ENCODE measurements around the gene CALY.

Gene CALY

DNA sequence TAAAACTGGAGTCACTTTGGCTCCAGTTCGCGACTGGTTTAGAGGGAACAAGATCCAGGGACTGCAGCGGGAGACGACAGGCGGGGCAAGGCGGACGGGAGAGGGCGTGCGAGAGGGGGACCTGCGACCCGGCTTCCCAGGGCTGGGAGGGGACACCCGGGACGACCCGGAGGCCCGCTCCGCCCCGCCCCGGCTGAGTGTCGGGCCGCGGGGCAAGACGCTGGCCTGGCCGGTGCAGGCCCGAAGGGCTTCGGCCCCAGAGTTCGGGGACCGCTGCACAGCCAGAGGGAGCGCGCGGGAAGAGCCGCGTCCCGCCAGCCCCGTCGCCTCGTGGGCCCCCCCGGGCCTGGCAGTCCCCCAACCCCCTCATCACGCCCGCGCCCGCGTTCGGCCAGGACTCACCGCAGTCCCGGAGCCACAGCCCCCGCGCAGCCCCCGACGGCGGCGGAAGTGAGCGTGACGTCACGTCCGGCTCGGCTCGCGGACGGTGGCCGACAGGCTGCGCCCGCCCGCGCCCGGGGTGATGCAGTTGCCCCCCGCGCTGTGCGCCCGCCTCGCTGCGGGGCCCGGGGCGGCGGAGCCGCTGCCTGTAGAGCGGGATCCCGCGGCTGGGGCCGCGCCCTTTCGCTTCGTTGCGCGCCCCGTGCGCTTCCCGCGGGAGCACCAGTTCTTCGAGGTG, 28.1 kb downstream of the CALY start, which contains the start of the genes TUBGCP2 and ZNF511:
TSS of gene TUBGCP2 (minus strand) at position 452 of the 679 bp plus-strand sequence. CDS start 5,931 bp downstream, outside the sequence.
TSS of gene ZNF511 (plus strand) at position 494 of the 679 bp plus-strand sequence. CDS start at position 524, 30 bp downstream.
- TF ChIP-seq GATA2 (IDR thresholded peaks at IDR 0.05; ENCODE audit: low read depth, low read length) (no peak), GATA3 (IDR thresholded peaks at IDR 0.05; ENCODE audit: low read depth, low read length) (no peak)

DNA sequence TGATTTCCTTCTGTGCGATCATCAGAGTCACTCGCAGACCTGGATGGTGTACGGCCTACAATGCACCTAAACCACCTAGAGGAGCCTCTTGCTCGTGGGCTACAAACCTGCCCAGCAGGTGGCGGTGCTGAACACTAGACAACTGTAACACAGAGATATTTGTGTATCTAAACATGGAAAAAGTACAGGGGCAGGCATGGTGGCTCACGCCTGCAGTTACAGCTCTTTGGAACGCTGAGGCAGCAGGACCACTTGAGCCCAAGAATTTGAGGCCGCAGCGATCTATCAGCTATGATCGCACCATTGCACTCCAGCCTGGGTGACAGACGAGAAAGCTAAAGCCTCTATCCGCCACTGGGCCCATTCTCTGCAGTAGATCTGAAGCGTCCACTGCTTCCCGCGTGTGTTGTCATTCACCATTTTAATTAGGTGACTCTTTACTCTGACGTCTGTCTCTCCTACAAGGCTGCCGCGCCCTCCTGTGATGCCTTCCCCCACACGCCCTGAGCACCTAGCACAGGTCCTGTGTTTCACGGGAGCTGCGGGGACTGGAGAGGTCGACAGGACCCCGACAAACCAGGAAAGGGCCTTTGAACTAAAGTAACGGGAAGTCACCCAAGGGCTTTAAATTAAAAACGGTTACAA, 28.8 kb downstream of the CALY start:
- TF ChIP-seq GATA2 (IDR thresholded peaks at IDR 0.05; ENCODE audit: low read depth, low read length) (no peak), GATA3 (IDR thresholded peaks at IDR 0.05; ENCODE audit: low read depth, low read length) (no peak)

DNA sequence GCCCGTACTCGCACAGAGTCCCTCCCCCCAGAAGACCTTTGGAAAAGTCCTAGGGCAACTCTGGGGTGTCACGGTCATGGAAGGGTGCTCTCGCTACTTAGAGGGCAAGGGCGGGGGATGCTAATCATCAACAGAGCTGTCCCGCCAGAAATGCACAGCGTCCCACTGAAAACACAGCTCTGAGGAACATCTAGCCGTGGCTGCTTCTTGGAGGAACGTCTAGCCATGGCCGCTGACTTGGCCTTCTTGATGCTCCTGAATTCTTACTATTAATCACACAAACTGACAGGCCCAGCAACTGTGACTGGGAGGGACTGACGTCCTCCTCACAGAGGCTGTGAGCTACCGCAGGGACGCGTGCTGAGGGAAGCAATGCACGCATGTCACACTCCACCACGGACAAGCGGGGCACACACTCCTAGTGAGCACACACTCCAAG, 29.7 kb downstream of the CALY start:
- TF ChIP-seq GATA2 (IDR thresholded peaks at IDR 0.05; ENCODE audit: low read depth, low read length), result no peak
- no peak for TF ChIP-seq GATA3 (IDR thresholded peaks at IDR 0.05; ENCODE audit: low read depth, low read length)

DNA sequence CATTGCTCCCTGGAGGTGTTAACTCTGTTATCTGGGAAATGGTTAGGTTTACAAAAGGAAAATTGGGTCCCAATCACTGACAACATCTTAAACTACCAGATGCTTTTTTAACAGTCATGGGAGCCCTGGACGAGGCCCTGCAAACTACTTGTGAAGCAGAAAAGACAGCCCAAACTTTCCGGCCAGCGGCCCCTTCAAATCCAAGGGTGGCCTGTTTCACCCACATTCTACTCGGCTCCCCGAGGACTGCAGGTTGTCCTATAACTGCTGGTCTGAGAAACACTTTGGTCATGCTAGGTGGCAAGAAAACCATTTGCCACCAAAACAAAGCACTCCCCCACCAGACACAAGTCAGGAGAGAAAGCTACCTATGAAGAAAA, 30.6 kb downstream of the CALY start:
- no peak for TF ChIP-seq GATA2 (IDR thresholded peaks at IDR 0.05; ENCODE audit: low read depth, low read length)
- no peak for TF ChIP-seq GATA3 (IDR thresholded peaks at IDR 0.05; ENCODE audit: low read depth, low read length)

DNA sequence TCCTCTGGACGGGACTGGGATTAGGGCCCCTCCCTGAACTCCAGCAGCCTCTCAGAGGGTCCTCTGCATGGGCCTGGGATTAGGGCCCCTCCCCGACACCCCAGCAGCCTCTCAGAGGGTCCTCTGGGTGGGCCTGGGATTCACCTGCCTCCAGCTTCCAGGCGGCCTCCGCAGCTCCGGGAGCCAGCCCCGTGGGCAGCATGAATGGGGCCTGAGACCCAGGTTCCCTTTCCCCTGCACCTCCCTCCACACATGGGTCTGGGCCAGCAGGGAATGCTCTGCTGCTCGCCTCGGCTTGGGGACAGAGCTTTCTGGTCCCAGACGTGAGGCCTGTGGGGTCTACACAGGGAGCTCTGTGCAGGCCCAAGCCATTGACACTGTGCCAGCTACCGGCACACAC, 33.5 kb downstream of the CALY start:
- TF ChIP-seq GATA2 (IDR thresholded peaks at IDR 0.05; ENCODE audit: low read depth, low read length) (no peak), GATA3 (IDR thresholded peaks at IDR 0.05; ENCODE audit: low read depth, low read length) (no peak)

DNA sequence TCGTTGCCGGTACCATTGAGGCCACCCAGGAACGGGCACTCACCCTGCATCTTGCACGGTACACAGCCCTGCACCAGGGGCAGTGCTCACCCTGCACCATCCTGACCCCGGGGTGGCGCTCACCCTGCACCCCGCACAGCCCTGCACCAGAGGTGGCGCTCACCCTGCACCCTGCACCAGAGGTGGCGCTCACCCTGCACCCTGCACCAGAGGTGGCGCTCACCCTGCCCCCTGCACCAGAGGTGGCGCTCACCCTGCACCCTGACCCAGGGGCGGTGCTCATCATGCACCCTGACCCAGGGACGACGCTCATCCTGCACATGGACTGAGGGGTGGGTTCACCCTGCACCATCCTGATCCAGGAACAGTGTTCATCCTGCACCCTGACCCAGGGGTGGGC, 34.5 kb downstream of the CALY start:
- no peak for TF ChIP-seq GATA3 (IDR thresholded peaks at IDR 0.05; ENCODE audit: low read depth, low read length)
- TF ChIP-seq GATA2 (IDR thresholded peaks at IDR 0.05; ENCODE audit: low read depth, low read length), result no peak

DNA sequence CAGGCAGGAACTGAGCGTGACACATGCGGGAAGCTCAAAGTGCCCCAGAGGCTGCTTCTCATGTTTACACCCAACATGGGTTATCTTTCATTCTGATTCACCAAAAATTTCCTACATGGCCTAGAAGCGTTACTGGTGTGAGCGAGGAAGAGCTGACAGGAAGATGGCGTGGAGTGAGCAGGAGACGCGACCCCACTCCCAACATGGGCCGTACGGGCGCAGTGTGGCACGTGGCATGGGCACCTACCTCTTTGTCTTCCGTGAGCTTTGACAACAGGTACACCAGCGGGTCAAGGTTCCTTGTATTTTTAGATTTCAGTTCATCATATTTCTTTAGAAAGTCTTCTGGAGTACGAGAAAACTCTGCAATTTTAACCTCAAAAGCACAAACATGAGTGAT, 37.0 kb downstream of the CALY start:
- TF ChIP-seq GATA2 (IDR thresholded peaks at IDR 0.05; ENCODE audit: low read depth, low read length), result no peak

DNA sequence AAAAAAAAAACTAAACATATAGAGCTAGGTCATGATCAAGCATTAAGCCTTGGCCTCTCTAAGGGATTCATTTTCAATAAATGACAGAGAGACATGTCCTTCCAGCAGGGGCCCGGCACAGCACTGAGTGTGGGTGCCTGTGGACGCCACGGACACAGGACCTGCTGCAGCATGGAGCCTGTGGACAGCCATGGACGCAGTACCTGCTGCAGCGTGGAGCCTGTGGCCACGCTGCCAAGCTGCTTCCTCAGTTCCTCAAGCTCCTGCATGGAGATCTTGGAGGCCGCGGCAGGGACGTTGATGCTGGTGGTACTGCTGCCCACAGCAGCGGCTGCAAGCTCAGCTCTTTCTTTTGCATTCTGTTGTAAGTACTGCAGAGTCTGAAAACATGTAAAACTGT, 37.5 kb downstream of the CALY start:
- TF ChIP-seq GATA3 (IDR thresholded peaks at IDR 0.05; ENCODE audit: low read depth, low read length) (no peak), GATA2 (IDR thresholded peaks at IDR 0.05; ENCODE audit: low read depth, low read length) (no peak)

DNA sequence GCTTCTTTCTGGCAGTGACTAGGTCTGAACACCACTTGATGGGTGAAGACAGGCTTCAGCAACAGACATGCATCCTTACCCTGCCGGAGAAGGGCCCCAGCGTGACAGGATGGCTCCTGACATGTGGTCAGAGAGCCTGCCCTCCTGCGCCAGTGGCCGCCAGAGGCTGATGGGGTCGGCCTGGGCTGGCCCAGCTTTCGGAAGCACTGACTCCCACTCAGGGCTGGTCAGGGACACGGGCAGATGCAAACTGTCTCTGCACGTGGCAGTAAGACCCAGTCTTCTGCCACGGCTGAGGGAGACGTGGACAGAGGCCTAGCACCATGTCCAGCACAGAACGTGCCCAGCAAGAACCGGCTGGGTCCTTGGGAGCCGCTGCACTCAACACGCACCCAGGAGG, 38.2 kb downstream of the CALY start:
- no peak for TF ChIP-seq GATA2 (IDR thresholded peaks at IDR 0.05; ENCODE audit: low read depth, low read length)
- TF ChIP-seq GATA3 (IDR thresholded peaks at IDR 0.05; ENCODE audit: low read depth, low read length), result no peak

DNA sequence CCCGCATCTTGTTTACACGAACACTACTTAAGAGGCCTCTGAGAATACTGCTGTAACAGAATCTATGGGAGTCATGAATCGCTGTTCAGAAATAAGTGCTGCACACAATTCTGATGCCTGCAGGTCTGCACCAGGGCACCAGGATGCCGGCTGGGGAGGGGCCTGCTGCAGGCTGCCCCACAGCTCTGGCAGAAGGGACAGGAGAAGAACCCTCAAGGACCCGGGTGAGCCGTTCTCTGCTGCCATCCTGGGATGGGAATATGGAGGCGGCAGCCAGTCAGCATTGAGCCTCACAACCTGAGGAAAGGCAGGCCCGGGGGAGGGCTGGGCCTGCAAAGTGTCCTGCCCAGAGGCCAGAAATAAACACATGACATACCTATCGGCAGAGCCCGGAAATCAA, 39.2 kb downstream of the CALY start:
- TF ChIP-seq GATA2 (IDR thresholded peaks at IDR 0.05; ENCODE audit: low read depth, low read length), result no peak
- TF ChIP-seq GATA3 (IDR thresholded peaks at IDR 0.05; ENCODE audit: low read depth, low read length), result no peak

DNA sequence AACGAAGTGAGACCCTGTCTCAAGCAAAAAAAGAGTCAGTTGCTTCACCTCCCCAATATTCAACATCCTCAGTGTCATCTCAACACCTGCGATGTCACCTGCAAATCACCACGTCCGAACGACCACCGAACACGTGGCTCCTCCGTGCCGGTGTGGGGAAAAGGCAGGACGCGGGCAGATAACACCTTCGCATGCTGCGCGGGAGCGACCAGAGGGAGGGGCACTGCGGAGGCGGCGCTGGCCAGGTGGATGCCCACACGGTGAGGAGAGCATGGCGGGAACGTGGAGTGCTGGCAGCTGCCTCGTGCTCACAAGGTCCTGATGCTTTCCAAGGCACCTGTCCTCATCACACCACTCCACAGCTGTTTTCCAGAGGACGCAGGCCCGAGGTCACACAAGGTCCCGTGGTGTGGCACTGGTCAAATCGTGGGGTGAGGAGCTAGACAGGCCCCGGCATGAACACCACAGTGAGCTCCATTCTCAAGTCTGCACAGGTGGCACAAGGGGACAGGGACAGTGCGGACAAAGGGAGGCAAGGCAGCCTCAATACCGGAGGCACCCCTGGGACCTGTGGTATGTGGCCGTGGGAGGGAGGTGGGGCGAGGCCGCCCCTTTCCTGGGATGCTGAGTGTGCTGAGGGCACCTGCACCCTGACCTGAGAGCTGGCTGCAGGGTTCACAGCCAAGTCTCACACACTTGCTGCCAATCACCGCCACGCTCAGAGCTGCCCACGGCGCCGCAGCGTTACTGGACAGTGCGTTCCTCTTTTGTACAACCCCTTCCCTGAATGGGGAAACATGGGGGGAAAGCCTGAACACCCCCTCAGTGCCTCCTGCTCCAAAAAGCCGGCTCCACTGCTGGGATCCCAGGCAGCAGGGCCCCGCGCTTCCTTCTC, 41.0 kb downstream of the CALY start:
- no peak for TF ChIP-seq GATA3 (IDR thresholded peaks at IDR 0.05; ENCODE audit: low read depth, low read length)
- TF ChIP-seq GATA2 (IDR thresholded peaks at IDR 0.05; ENCODE audit: low read depth, low read length), result no peak

DNA sequence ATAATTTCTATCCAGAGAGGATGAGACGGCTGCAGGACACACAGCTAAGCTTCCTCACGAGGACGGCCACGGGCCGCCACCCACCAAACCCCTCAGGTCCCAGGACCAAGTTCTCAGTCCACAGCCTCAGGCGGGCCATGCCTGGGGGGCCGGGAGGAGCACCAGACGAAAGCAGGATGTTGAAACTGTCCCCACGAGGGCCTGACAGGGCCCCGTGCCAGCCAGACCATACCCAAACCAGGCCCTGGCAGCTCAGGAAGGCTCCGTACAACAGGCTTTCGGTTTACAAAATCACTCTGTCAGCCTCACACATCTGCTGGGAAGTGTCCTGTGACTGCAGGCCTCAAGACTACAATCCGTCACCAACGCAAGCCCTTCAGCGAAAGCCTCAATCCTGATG, 42.5 kb downstream of the CALY start:
- no peak for TF ChIP-seq GATA2 (IDR thresholded peaks at IDR 0.05; ENCODE audit: low read depth, low read length)
- no peak for TF ChIP-seq GATA3 (IDR thresholded peaks at IDR 0.05; ENCODE audit: low read depth, low read length)

DNA sequence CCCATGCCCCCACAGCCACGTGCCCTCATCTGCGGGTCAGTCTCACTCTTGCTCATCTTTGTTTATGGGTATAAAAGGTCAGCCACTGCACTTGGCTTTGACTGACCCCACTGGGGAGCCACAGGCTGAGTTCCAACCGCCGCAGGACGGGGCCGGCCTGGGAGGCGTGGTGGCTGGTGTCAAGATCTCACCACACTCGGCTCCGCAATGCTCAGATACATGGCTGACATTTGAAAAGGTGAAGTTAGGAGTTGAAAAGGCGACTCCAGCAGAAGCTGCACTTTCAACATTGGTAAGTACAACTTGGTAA, 42.9 kb downstream of the CALY start:
- TF ChIP-seq GATA2 (IDR thresholded peaks at IDR 0.05; ENCODE audit: low read depth, low read length), result no peak
- no peak for TF ChIP-seq GATA3 (IDR thresholded peaks at IDR 0.05; ENCODE audit: low read depth, low read length)

Measured in SH-SY5Y (cell line).